K562 (cell line): Measurements from ENCODE around the gene VRK2. TPM values are rescaled to one million over a fixed set of nuclear protein-coding genes. Genes with fewer than 3 reads are reported as not detected.

Experiments
- ATAC-seq: fragments of 200-7000 bp; cut with Tn5 transposase; 3 replicates; pipeline ENCODE4 v1.9.1; 2020; ENCODE audit warnings: moderate library complexity
- BruUV-seq: library from RNA; stranded (reverse); fragments of 400-500 nt; replicated peaks from 2 replicates; lab custom pipeline; 2021; lab: Mats Ljungman, UMichigan
- CTCF ChIA-PET: fragments of 300-600 bp; formaldehyde crosslinking; extraction: SDS; loops from one replicate; lab custom pipeline; 2021; ENCODE audit warnings: low intra/inter-chr PET ratio; lab: Yijun Ruan, JAX
- POLR2A ChIA-PET: fragments of 300-600, 350-650 bp; sonication (Branson Sonifier 250); formaldehyde crosslinking; extraction: SDS; loops from one replicate; lab custom pipeline; 2021; ENCODE audit warnings: antibody characterized with exemption, inconsistent platforms; lab: Yijun Ruan, JAX
- DNase-seq, 4 experiments: peaks; one replicate each; pipeline versions ENCODE4 v3.0.0 to v3.0.0-alpha.2; 2011 to 2018; ENCODE audit warnings: low spot score in 3 of 4, mixed read lengths in 3 of 4; ENCODE audit errors: extremely low read depth in 1 of 4
- FAIRE-seq: peaks from 2 replicates; lab custom pipeline; 2011; peaks lifted over from hg19 to GRCh38; lab: Jason Lieb, UNC
- H2AFZ ChIP-seq: 2 replicates; pipeline ENCODE4 v1.6.0; 2011; ENCODE audit warnings: low read depth, low read length, control low read depth, inconsistent platforms
- H3K27ac ChIP-seq: fragments of 200-600 bp; 3 replicates; pipeline ENCODE4 v1.8.0; 2011; ENCODE audit warnings: low read depth, mild to moderate bottlenecking, control low read depth, inconsistent platforms, low read length, moderate library complexity, mixed read lengths; ENCODE audit errors: extremely low read depth
- H3K27me3 ChIP-seq, 2 experiments: fragments of 300-600 bp in 1 of 2; 2 replicates in 1 of 2; 3 replicates in 1 of 2; pipeline versions ENCODE4 v1.6.0 to v1.8.0; 2011; ENCODE audit warnings: inconsistent platforms in 2 of 2, low read length in 2 of 2, mild to moderate bottlenecking in 1 of 2, mixed read lengths in 1 of 2, moderate library complexity in 1 of 2; ENCODE audit not compliant: control insufficient read depth in 2 of 2, insufficient read depth in 2 of 2
- H3K36me3 ChIP-seq: fragments of 300-600 bp; 3 replicates; pipeline ENCODE4 v1.8.0; 2011; ENCODE audit warnings: mild to moderate bottlenecking, low read length, inconsistent platforms; ENCODE audit not compliant: control insufficient read depth, insufficient read depth
- H3K4me1 ChIP-seq, 2 experiments: fragments of 200-600 bp in 1 of 2; replicated peaks in 1 of 2; 2 replicates in 1 of 2; 3 replicates in 1 of 2; pipeline versions ENCODE4 v1.5.1 to v1.8.0; 2011; ENCODE audit warnings: inconsistent platforms in 2 of 2, low read length in 2 of 2, mild to moderate bottlenecking in 1 of 2, mixed read lengths in 1 of 2, moderate library complexity in 1 of 2; ENCODE audit not compliant: control insufficient read depth in 2 of 2, insufficient read depth in 2 of 2
- H3K4me2 ChIP-seq: 2 replicates; pipeline ENCODE4 v1.6.1; 2011; ENCODE audit warnings: low read length, control low read depth, inconsistent platforms, mixed read lengths; ENCODE audit not compliant: insufficient read depth
- H3K4me3 ChIP-seq: fragments of 200-600 bp; sonication (generic), shearing (Covaris generic); 2 replicates; pipeline ENCODE4 v1.5.1; 2016; ENCODE audit warnings: control low read depth, inconsistent platforms
- H3K79me2 ChIP-seq: fragments of 200-600 bp; 3 replicates; pipeline ENCODE4 v1.8.0; 2011; ENCODE audit warnings: low read length, inconsistent platforms; ENCODE audit not compliant: control insufficient read depth, insufficient read depth
- H3K9ac ChIP-seq, 2 experiments: 2 replicates each; pipeline versions ENCODE4 v1.6.0 to v1.6.1; 2011; ENCODE audit warnings: low read depth in 2 of 2, low read length in 2 of 2, control low read depth in 1 of 2, inconsistent platforms in 1 of 2, mild to moderate bottlenecking in 1 of 2, mixed read lengths in 1 of 2; ENCODE audit not compliant: insufficient read depth in 1 of 2
- H3K9me1 ChIP-seq: one replicate; pipeline ENCODE4 v1.6.0; 2011; ENCODE audit warnings: inconsistent platforms, mild to moderate bottlenecking, low read length, moderate library complexity; ENCODE audit not compliant: control insufficient read depth, insufficient read depth
- H3K9me3 ChIP-seq: replicated peaks from 2 replicates; pipeline ENCODE4 v1.5.1; 2011; ENCODE audit warnings: low read depth, low read length, inconsistent platforms; ENCODE audit not compliant: control insufficient read depth, insufficient read depth
- H4K20me1 ChIP-seq: replicated peaks from 2 replicates; pipeline ENCODE4 v1.6.1; 2011; ENCODE audit warnings: low read length, inconsistent platforms, mixed read lengths; ENCODE audit not compliant: control insufficient read depth, insufficient read depth
- ARNT ChIP-seq, 2 experiments: fragments of 450-650 bp; IDR thresholded peaks; 2 replicates each; pipeline ENCODE4 v1.6.1; 2016; ENCODE audit warnings: mild to moderate bottlenecking in 1 of 2
- BCOR ChIP-seq: fragments of 450-650 bp; IDR thresholded peaks from 2 replicates; pipeline ENCODE4 v1.6.1; 2016
- GTF2A2 ChIP-seq: IDR thresholded peaks from 2 replicates; pipeline ENCODE4 v1.6.1; 2016; ENCODE audit warnings: mild to moderate bottlenecking, missing genetic modification characterization, missing compliant biosample characterization
- LCOR ChIP-seq: sonication (generic); formaldehyde crosslinking; IDR thresholded peaks from 2 replicates; pipeline ENCODE4 v1.8.0; 2022; ENCODE audit warnings: mild to moderate bottlenecking, missing genetic modification reagents
- NR4A1 ChIP-seq, 2 experiments: fragments of 250-450 bp in 1 of 2; fragments of 450-650 bp in 1 of 2; sonication (Bioruptor Pico) in 1 of 2; IDR thresholded peaks; 2 replicates each; pipeline versions ENCODE4 v1.4.0 to v1.6.1; 2016 to 2020; ENCODE audit warnings: mild to moderate bottlenecking in 2 of 2, missing compliant biosample characterization in 1 of 2, missing genetic modification characterization in 1 of 2, moderate library complexity in 1 of 2
- SLC30A9 ChIP-seq: fragments of 250-450 bp; sonication (Bioruptor Pico); IDR thresholded peaks from 2 replicates; pipeline ENCODE4 v1.8.0; 2022; ENCODE audit warnings: mild to moderate bottlenecking, moderate library complexity
- TCF7L2 ChIP-seq: fragments of 150-350 bp; IDR thresholded peaks from 2 replicates; pipeline ENCODE4 v1.6.1; 2016; ENCODE audit warnings: low read depth, mild to moderate bottlenecking, low read length, moderate library complexity
- TRIM24 ChIP-seq, 2 experiments: fragments of 450-650 bp; IDR thresholded peaks; 2 replicates each; pipeline ENCODE4 v1.6.1; 2016
- TRIM28 ChIP-seq: fragments of 450-650 bp; IDR thresholded peaks from 2 replicates; pipeline ENCODE4 v1.6.1; 2017
- ZNF263 ChIP-seq: sonication (generic); formaldehyde crosslinking; IDR thresholded peaks from 2 replicates; pipeline ENCODE4 v1.8.0; 2022; ENCODE audit warnings: mild to moderate bottlenecking, missing genetic modification reagents, borderline replicate concordance
- ZNF589 ChIP-seq: fragments of 200-800 bp; sonication (Bioruptor generic); IDR thresholded peaks from 2 replicates; pipeline ENCODE4 v1.6.1; 2016; ENCODE audit warnings: low read depth, missing genetic modification characterization, missing compliant biosample characterization
- WGBS: fragments of 100-300 bp; shearing (Covaris generic); methylation state at CpG from one replicate; pipeline ENCODE4 v1.1.6; 2016; ENCODE audit warnings: low coverage, mixed read lengths; ENCODE audit not compliant: insufficient coverage; ENCODE audit errors: missing lambda C conversion rate; 5-methylcytosine and 5-hydroxymethylcytosine counted together
- in situ Hi-C: fragments of 300-500 bp; cut with MboI; formaldehyde crosslinking; loops from 4 replicates; pipeline ENCODE4 v1.15.0; 2018; ENCODE audit warnings: inconsistent platforms, mixed read lengths
- intact Hi-C: fragments of 100-400 bp; cut with micrococcal nuclease; formaldehyde crosslinking; loops from 2 replicates; pipeline ENCODE4 v1.14.2; 2022
- polyA plus RNA-seq, 8 experiments: library from polyadenylated mRNA; depleted of rRNA in 4 of 8; stranded (reverse) in 5 of 8; unstranded in 3 of 8; fragments of >200 nt; fragmentation: Nextera tagmentation in 2 of 8; fragmentation: Illumina TruSeq in 1 of 8; extraction: Ambion mirVana in 2 of 8; extraction: Trizol in 1 of 8; gene quantifications; 2 replicates each; pipeline versions ENCODE4 v1.2.1 to v1.2.3, GENCODE V29; 2011 to 2014; ENCODE audit warnings: inconsistent platforms in 1 of 8, missing spikeins in 1 of 8
- total RNA-seq, 7 experiments: library from RNA; depleted of rRNA in 6 of 7; stranded (reverse); fragments of >200 nt in 6 of 7; fragmentation: Illumina TruSeq in 2 of 7; extraction: Trizol in 2 of 7; gene quantifications; 2 replicates each; pipeline versions ENCODE4 v1.2.1 to v1.2.3, GENCODE V29; 2011 to 2021; ENCODE audit warnings: low replicate concordance in 1 of 7
- TF ChIP-seq, protein P1 (sequence below): fragments of 450-650 bp; IDR thresholded peaks from 2 replicates; pipeline ENCODE4 v1.6.1; 2016; ENCODE audit warnings: missing biosample characterization, missing genetic modification characterization
- TF ChIP-seq, protein P2 (sequence below): sonication (generic); formaldehyde crosslinking; IDR thresholded peaks from 2 replicates; pipeline ENCODE4 v1.8.0; 2022; ENCODE audit warnings: mild to moderate bottlenecking, low read depth, missing genetic modification reagents

Gene VRK2
- total and polyA plus RNA-seq, 9 of the 15 experiments (the other 6 are each of a cell fraction or from before 2014, with no cell fraction given), result 22.6 to 49.2 (median 36.2) TPM

DNA sequence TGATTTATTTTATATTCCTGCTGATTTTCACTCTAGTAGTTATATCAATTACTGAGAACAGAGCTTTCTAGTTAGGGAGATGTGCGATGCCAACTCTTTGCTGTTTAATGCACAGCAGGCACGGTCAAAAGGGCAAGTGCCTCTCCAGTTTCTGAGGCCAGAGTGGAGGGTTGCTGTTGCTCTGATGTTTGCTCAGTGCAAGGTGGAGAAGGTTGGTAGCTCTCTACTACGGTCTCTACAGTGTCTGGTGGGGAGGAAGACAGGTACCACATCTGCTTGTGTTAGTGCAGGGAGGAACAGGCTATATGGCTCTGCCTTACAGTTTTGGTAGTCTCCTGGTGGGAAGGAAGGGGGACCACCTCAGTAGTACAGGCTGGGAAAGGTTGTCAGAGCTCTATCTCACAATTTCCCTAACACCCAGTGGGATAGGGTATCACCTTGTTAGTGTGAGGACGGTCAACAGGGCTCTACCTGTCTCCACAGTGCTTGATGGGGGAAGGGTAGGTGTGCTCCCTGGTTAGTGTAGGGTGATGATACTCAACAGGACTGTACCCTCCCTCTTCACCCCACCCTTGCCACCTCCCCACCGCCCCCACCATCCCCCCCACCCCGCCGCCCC lies 108.7 kb downstream of the VRK2 start:
- Histone ChIP-seq H3K9me1 (no peaks in the 10 kb centered on the region), H3K4me3 (no peak overlapping the region), H3K9me3 (no peaks in the 10 kb centered on the region), H3K4me2 (no peak overlapping the region), H3K9ac (no peak overlapping the region), H3K79me2 (no peaks in the 10 kb centered on the region), H2AFZ (no peak overlapping the region), H4K20me1 (no peaks in the 10 kb centered on the region), H3K36me3 (peaks cover 38% of the 10 kb centered on the region), H3K4me1 (no peaks in the 10 kb centered on the region), H3K27me3 (no peaks in the 10 kb centered on the region), H3K27ac (no peak overlapping the region)
- peak; percentile 56 for ATAC-seq
- POLR2A ChIA-PET, result no interaction called here
- intact Hi-C loops, result no loop called here
- no peak for DNase-seq
- BruUV-seq, result no TSS peak
- CTCF ChIA-PET, result no interaction called here
- in situ Hi-C loops, result no loop called here
- FAIRE-seq, result no peak
- WGBS, result 87% methylated on average over 4 of the region's 7 CpGs
- TF ChIP-seq ARNT (IDR thresholded peaks at IDR 0.05) (no peak), TRIM24 (IDR thresholded peaks at IDR 0.05) (no peak), NR4A1 (CRISPR knock-in tag; IDR thresholded peaks at IDR 0.05) (no peak), NR4A1 (tag; IDR thresholded peaks at IDR 0.05) (no peak), TRIM28 (no peak)
- TF ChIP-seq, protein P1, sequence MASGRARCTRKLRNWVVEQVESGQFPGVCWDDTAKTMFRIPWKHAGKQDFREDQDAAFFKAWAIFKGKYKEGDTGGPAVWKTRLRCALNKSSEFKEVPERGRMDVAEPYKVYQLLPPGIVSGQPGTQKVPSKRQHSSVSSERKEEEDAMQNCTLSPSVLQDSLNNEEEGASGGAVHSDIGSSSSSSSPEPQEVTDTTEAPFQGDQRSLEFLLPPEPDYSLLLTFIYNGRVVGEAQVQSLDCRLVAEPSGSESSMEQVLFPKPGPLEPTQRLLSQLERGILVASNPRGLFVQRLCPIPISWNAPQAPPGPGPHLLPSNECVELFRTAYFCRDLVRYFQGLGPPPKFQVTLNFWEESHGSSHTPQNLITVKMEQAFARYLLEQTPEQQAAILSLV (tag), result no peak

DNA sequence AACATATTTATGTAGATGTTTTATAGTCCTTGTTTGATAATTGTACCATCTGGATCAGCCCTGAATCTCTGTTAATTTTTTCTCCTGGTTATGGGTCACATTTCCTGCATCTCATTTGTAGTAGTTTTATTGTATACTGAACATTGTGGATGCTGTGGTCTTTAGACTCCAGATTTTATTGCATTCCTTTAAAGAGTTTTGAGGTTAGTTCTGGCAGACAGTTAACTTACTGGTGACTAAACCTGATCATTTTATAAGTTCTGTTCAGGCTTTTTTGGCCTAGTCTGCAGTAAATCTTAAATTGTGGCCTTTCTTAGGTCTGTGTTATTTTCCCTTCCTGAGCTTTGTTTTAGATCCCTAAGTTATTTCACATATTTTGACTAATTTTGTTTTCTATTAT lies 110.2 kb downstream of the VRK2 start:
- Histone ChIP-seq H3K4me2 (no peak overlapping the region), H2AFZ (no peak overlapping the region), H3K27me3 (no peaks in the 10 kb centered on the region), H3K27ac (no peak overlapping the region), H3K4me3 (no peak overlapping the region), H3K9me1 (no peaks in the 10 kb centered on the region), H3K36me3 (peaks cover 53% of the 10 kb centered on the region), H3K79me2 (no peaks in the 10 kb centered on the region), H3K9ac (no peak overlapping the region), H3K9me3 (no peaks in the 10 kb centered on the region), H3K4me1 (no peaks in the 10 kb centered on the region), H4K20me1 (no peaks in the 10 kb centered on the region)
- ATAC-seq (no peak), FAIRE-seq (no peak), DNase-seq (no peak)
- POLR2A ChIA-PET, result interaction anchor here (1.4 kb wide), 1 partner anchor 12 kb away, joined by 4 read pairs; no protein-coding TSS in a partner anchor
- intact Hi-C loops (no loop called here), in situ Hi-C loops (no loop called here)
- CTCF ChIA-PET, result no interaction called here
- no TSS peak for BruUV-seq
- TF ChIP-seq GTF2A2 (tag) (no peak), ZNF263 (CRISPR knock-in tag) (no peak), BCOR (no peak), ZNF589 (CRISPR knock-in tag) (no peak), SLC30A9 (no peak), TCF7L2 (no peak), LCOR (CRISPR knock-in tag) (no peak)
- TF ChIP-seq, protein P2, sequence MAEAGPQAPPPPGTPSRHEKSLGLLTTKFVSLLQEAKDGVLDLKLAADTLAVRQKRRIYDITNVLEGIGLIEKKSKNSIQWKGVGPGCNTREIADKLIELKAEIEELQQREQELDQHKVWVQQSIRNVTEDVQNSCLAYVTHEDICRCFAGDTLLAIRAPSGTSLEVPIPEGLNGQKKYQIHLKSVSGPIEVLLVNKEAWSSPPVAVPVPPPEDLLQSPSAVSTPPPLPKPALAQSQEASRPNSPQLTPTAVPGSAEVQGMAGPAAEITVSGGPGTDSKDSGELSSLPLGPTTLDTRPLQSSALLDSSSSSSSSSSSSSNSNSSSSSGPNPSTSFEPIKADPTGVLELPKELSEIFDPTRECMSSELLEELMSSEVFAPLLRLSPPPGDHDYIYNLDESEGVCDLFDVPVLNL (CRISPR knock-in tag), result no peak
